ENCODE measurements around the gene MAGEA2.
"Not testable (repeated sequence)": the region's sequence is repeated elsewhere in the genome, so short reads cannot be mapped to it uniquely, and the experiment has no call there.

The MAGEA2 gene

GRCh38 chrX:152753686-152754650 lies at the start of gene MAGEA2:
TSS of gene MAGEA2 (minus strand) at chrX:152753842. CDS start at chrX:152751363, 2,479 bp downstream.
- not testable (repeated sequence) for H3K4me1 ChIP-seq (ENCODE audit: control insufficient read depth, insufficient read depth, low read length); H3K9ac ChIP-seq (ENCODE audit: low read depth, low read length); H3K4me3 ChIP-seq (ENCODE audit: low read depth, low read length); H3K9me3 ChIP-seq (ENCODE audit: control insufficient read depth, insufficient read depth, low read length); H3K36me3 ChIP-seq (ENCODE audit: control insufficient read depth, insufficient read depth, low read length); H3K27ac ChIP-seq (ENCODE audit: low read depth, low read length); H3K27me3 ChIP-seq (ENCODE audit: control insufficient read depth, insufficient read depth, low read length)

DNA sequence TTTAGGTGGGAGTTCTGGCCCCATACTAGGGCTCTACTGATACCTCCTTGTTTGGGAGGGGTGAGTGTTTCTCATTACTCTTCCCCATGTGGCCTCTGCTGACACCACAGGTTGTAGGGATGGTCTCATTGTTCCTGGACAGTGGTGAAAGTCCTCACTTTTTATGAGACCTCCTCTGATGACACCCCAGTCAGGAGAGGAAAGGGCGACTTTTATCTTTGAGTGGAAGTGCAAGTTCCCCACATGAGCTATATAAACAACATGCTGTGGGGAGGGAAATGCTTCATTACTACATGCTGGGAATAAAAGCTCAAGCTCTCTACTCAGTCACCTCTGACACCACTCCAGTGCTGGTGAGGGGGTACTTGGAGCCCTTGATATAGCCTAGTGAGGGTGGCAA lies 45.3 kb upstream of the MAGEA2 start:
- Histone ChIP-seq H3K4me3 (ENCODE audit: low read depth, low read length) (no peak overlapping the region), H3K27me3 (ENCODE audit: control insufficient read depth, insufficient read depth, low read length) (no peaks in the 10 kb centered on the region), H3K27ac (ENCODE audit: low read depth, low read length) (no peak overlapping the region), H3K9me3 (ENCODE audit: control insufficient read depth, insufficient read depth, low read length) (peaks cover 42% of the 10 kb centered on the region), H3K4me1 (ENCODE audit: control insufficient read depth, insufficient read depth, low read length) (no peaks in the 10 kb centered on the region), H3K36me3 (ENCODE audit: control insufficient read depth, insufficient read depth, low read length) (no peaks in the 10 kb centered on the region), H3K9ac (ENCODE audit: low read depth, low read length) (no peak overlapping the region)

- not testable (repeated sequence) for H3K9ac ChIP-seq (ENCODE audit: low read depth, low read length); H3K9me3 ChIP-seq (ENCODE audit: control insufficient read depth, insufficient read depth, low read length); H3K27ac ChIP-seq (ENCODE audit: low read depth, low read length); H3K4me3 ChIP-seq (ENCODE audit: low read depth, low read length); H3K4me1 ChIP-seq (ENCODE audit: control insufficient read depth, insufficient read depth, low read length); H3K36me3 ChIP-seq (ENCODE audit: control insufficient read depth, insufficient read depth, low read length); H3K27me3 ChIP-seq (ENCODE audit: control insufficient read depth, insufficient read depth, low read length)
Observed at GRCh38 chrX:152787062-152787461, 33.4 kb upstream of the MAGEA2 start.

DNA sequence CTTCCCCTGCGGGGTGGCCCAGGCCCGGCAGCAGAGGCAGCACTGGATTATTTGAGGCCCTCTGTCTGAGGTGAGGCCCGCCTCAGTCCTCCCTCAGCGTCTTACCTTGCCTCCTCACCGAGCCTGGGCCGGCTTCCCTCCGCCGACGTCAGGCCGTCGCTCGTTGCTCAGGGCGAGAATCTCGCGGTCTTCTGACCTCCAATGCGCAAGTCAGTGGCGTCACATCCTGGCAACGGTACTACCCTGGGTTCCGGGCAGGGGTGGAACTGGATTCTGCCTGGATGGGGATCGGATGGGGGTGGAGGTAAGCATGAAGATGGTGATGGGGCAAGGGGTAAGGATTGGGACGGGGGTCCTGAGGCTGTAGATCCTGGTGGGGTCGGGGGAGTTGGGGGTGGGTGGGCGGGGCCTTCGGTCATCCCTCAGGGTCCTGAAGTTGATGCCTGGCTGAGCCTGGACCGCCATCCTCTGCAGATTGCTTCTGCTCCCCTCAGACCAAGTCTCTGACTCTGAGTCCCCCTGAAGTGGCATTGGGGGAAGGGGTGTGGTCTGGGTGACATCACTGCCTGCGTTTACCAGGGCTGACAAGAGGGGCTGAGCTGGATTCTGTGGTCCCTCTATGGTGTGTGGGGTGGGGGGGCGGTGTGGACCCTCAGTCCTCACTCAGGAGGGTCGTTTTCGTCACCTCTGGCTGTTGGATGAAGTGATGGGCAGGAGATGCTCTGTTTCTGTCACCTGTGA lies 16.1 kb upstream of the MAGEA2 start, which contains the start of gene MAGEA6:
MAGEA6 (minus strand) TSS at position 141 of the 741 bp plus-strand sequence. CDS start 2,039 bp downstream, outside the sequence.
- not testable (repeated sequence) for H3K27me3 ChIP-seq (ENCODE audit: control insufficient read depth, insufficient read depth, low read length); H3K9me3 ChIP-seq (ENCODE audit: control insufficient read depth, insufficient read depth, low read length); H3K4me3 ChIP-seq (ENCODE audit: low read depth, low read length); H3K27ac ChIP-seq (ENCODE audit: low read depth, low read length); H3K9ac ChIP-seq (ENCODE audit: low read depth, low read length); H3K36me3 ChIP-seq (ENCODE audit: control insufficient read depth, insufficient read depth, low read length); H3K4me1 ChIP-seq (ENCODE audit: control insufficient read depth, insufficient read depth, low read length)

DNA sequence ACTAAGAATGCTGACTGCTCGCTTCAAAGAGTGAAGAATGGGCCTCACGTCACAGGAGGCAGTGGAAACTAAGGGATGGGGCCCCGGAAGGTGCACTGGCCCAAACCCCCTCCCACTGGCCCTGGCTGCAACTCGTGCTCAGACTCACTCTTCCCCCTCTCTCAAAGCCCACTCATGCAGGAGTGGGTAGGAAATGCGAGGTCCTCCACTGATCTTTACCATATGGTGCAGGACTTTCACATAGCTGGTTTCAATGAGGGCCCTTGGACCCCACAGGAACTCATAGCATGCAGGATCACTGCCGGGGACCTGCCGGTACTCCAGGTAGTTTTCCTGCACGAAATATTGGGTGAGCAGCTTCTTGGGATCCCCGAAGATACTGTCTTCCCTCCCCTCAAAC lies 12.9 kb upstream of the MAGEA2 start:
- H3K27ac ChIP-seq (ENCODE audit: low read depth, low read length); H3K4me3 ChIP-seq (ENCODE audit: low read depth, low read length); H3K36me3 ChIP-seq (ENCODE audit: control insufficient read depth, insufficient read depth, low read length); H3K9ac ChIP-seq (ENCODE audit: low read depth, low read length); H3K9me3 ChIP-seq (ENCODE audit: control insufficient read depth, insufficient read depth, low read length); H3K4me1 ChIP-seq (ENCODE audit: control insufficient read depth, insufficient read depth, low read length); H3K27me3 ChIP-seq (ENCODE audit: control insufficient read depth, insufficient read depth, low read length): not testable (repeated sequence)

DNA sequence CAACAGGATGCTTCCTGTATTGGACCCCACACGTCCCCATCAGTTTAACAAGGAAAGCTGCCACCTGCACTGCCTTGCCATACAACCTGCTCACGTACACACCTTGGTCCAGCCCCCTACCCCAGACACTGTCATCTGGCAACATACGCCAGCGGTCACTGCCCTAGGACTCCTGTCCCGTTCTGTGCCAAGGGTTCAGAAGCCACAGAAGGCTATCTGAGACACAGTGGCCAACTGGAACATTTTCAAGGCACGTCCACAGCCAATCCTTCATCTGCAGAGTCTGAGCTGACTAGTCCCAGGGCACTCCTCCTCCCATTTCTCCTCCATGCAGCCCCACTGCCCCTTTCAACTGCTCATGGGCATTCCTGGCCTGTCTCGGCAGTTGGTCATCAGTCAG lies 7.9 kb upstream of the MAGEA2 start:
- not testable (repeated sequence) for H3K4me1 ChIP-seq (ENCODE audit: control insufficient read depth, insufficient read depth, low read length); H3K27me3 ChIP-seq (ENCODE audit: control insufficient read depth, insufficient read depth, low read length); H3K36me3 ChIP-seq (ENCODE audit: control insufficient read depth, insufficient read depth, low read length); H3K9ac ChIP-seq (ENCODE audit: low read depth, low read length); H3K27ac ChIP-seq (ENCODE audit: low read depth, low read length); H3K4me3 ChIP-seq (ENCODE audit: low read depth, low read length); H3K9me3 ChIP-seq (ENCODE audit: control insufficient read depth, insufficient read depth, low read length)

- not testable (repeated sequence) for H3K4me3 ChIP-seq (ENCODE audit: low read depth, low read length); H3K27me3 ChIP-seq (ENCODE audit: control insufficient read depth, insufficient read depth, low read length); H3K4me1 ChIP-seq (ENCODE audit: control insufficient read depth, insufficient read depth, low read length); H3K27ac ChIP-seq (ENCODE audit: low read depth, low read length); H3K9me3 ChIP-seq (ENCODE audit: control insufficient read depth, insufficient read depth, low read length); H3K36me3 ChIP-seq (ENCODE audit: control insufficient read depth, insufficient read depth, low read length); H3K9ac ChIP-seq (ENCODE audit: low read depth, low read length)
Observed at GRCh38 chrX:152759544-152759943, 5.9 kb upstream of the MAGEA2 start.

DNA sequence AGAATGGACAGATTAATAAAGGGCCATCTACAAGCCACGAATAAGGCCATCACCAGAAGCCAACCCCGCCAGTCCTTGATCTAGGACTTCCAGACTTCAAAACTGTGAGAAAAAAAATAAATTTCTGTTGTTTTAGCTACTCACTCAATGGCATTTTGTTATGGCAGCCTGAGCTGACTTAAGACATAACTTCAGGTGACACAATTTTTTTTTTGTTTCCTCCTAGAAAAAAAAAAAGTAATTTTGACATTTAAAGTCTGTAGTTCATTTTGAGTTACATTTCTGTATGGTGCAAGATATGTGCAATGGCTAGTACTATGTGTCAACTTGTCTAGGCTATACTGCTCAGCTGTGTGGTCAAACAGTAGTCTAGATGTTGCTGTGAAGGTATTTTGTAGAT lies 5.3 kb upstream of the MAGEA2 start, which contains the start of gene CSAG3:
CSAG3 (plus strand) TSS at position 301 of the 400 bp plus-strand sequence.
- H3K27ac ChIP-seq (ENCODE audit: low read depth, low read length); H3K4me1 ChIP-seq (ENCODE audit: control insufficient read depth, insufficient read depth, low read length); H3K4me3 ChIP-seq (ENCODE audit: low read depth, low read length); H3K9ac ChIP-seq (ENCODE audit: low read depth, low read length); H3K27me3 ChIP-seq (ENCODE audit: control insufficient read depth, insufficient read depth, low read length); H3K9me3 ChIP-seq (ENCODE audit: control insufficient read depth, insufficient read depth, low read length); H3K36me3 ChIP-seq (ENCODE audit: control insufficient read depth, insufficient read depth, low read length): not testable (repeated sequence)

DNA sequence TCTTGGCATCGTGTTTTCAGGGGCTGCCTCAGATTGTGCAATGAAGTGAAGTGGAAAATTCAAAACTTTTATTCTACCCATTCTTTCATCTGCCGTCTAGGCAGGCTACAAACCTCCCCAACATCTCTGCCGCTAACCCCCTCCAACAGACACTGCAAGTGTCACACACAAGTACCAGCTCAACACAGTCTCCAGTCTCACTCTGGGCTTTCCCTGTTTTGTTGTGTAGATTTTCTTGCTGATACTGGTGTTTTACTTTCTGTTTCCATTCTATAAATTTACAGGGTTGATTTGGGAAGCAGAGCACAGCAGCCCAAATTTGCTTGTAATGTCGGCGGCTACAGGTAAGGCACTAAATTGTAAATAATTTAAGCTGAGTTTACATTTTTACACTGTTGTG lies 1.2 kb upstream of the MAGEA2 start:
- H3K4me1 ChIP-seq (ENCODE audit: control insufficient read depth, insufficient read depth, low read length); H3K4me3 ChIP-seq (ENCODE audit: low read depth, low read length); H3K9me3 ChIP-seq (ENCODE audit: control insufficient read depth, insufficient read depth, low read length); H3K27ac ChIP-seq (ENCODE audit: low read depth, low read length); H3K27me3 ChIP-seq (ENCODE audit: control insufficient read depth, insufficient read depth, low read length); H3K36me3 ChIP-seq (ENCODE audit: control insufficient read depth, insufficient read depth, low read length); H3K9ac ChIP-seq (ENCODE audit: low read depth, low read length): not testable (repeated sequence)

DNA sequence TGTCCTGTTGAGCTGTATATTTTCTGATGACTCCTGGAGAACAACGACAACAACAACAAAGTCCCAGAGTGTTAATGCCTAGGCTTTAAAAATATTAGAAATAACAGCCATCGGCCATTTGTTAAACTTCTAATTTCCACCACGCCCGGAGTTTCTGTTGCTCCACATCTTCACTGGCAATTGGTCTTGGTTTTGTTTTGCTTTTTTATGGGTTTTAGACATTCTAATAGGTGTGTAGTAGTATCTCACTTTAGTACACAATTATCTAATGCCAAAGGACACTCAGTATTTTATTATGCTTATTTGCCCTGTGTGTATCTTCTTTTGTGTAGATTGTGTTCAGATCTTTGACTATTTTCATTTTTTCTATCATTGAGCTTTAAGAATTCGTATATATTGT lies 15.1 kb downstream of the MAGEA2 start:
- no peak overlapping the region for H3K27ac ChIP-seq (ENCODE audit: low read depth, low read length)
- peaks cover 24% of the 10 kb centered on the region for H3K9me3 ChIP-seq (ENCODE audit: control insufficient read depth, insufficient read depth, low read length)
- no peak overlapping the region for H3K4me3 ChIP-seq (ENCODE audit: low read depth, low read length)

DNA sequence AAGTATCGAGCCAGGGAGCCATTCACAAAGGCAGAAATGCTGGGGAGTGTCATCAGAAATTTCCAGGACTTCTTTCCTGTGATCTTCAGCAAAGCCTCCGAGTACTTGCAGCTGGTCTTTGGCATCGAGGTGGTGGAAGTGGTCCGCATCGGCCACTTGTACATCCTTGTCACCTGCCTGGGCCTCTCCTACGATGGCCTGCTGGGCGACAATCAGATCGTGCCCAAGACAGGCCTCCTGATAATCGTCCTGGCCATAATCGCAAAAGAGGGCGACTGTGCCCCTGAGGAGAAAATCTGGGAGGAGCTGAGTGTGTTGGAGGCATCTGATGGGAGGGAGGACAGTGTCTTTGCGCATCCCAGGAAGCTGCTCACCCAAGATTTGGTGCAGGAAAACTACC lies 17.1 kb downstream of the MAGEA2 start:
- H3K4me3 ChIP-seq (ENCODE audit: low read depth, low read length); H3K9ac ChIP-seq (ENCODE audit: low read depth, low read length); H3K4me1 ChIP-seq (ENCODE audit: control insufficient read depth, insufficient read depth, low read length); H3K27me3 ChIP-seq (ENCODE audit: control insufficient read depth, insufficient read depth, low read length); H3K36me3 ChIP-seq (ENCODE audit: control insufficient read depth, insufficient read depth, low read length); H3K27ac ChIP-seq (ENCODE audit: low read depth, low read length): not testable (repeated sequence)
- H3K9me3 ChIP-seq (ENCODE audit: control insufficient read depth, insufficient read depth, low read length): peaks cover 24% of the 10 kb centered on the region

More for the DNA sequence above, 15.1 kb downstream of the MAGEA2 start:
- H3K36me3 ChIP-seq (ENCODE audit: control insufficient read depth, insufficient read depth, low read length): no peaks in the 10 kb centered on the region
- no peak overlapping the region for H3K9ac ChIP-seq (ENCODE audit: low read depth, low read length)
- no peaks in the 10 kb centered on the region for H3K4me1 ChIP-seq (ENCODE audit: control insufficient read depth, insufficient read depth, low read length)
- no peaks in the 10 kb centered on the region for H3K27me3 ChIP-seq (ENCODE audit: control insufficient read depth, insufficient read depth, low read length)

All from HUES48 (cell line).